ENCODE results near the gene OAS1.

Gene OAS1

GRCh38 chr12:112869778-112870177 is 37.0 kb upstream of the OAS1 start:
- TF ChIP-seq CTCF (IDR thresholded peaks at IDR 0.05) (no peak), ZFX (IDR thresholded peaks at IDR 0.05; ENCODE audit: borderline replicate concordance) (no peak)
- no peak overlapping the region for H3K27ac ChIP-seq

GRCh38 chr12:112870267-112870980 is 36.3 kb upstream of the OAS1 start:
- no peak for TF ChIP-seq CTCF (IDR thresholded peaks at IDR 0.05)
- no peak for TF ChIP-seq ZFX (IDR thresholded peaks at IDR 0.05; ENCODE audit: borderline replicate concordance)
- no peak overlapping the region for H3K27ac ChIP-seq

- no peak for TF ChIP-seq ZFX (IDR thresholded peaks at IDR 0.05; ENCODE audit: borderline replicate concordance)
- no peak for TF ChIP-seq CTCF (IDR thresholded peaks at IDR 0.05)
- no peak overlapping the region for H3K27ac ChIP-seq
Measured at GRCh38 chr12:112875608-112876007, 31.2 kb upstream of the OAS1 start.

- no peak overlapping the region for H3K27ac ChIP-seq
- TF ChIP-seq CTCF (IDR thresholded peaks at IDR 0.05) = no peak
- no peak for TF ChIP-seq ZFX (IDR thresholded peaks at IDR 0.05; ENCODE audit: borderline replicate concordance)
Measured at GRCh38 chr12:112876506-112876905, 30.3 kb upstream of the OAS1 start.

- TF ChIP-seq CTCF (IDR thresholded peaks at IDR 0.05) (no peak), ZFX (IDR thresholded peaks at IDR 0.05; ENCODE audit: borderline replicate concordance) (no peak)
- H3K27ac ChIP-seq = no peak overlapping the region
Measured at GRCh38 chr12:112877006-112877405, 29.8 kb upstream of the OAS1 start.

GRCh38 chr12:112878488-112878887 is 28.3 kb upstream of the OAS1 start:
- no peak overlapping the region for H3K27ac ChIP-seq
- TF ChIP-seq ZFX (IDR thresholded peaks at IDR 0.05; ENCODE audit: borderline replicate concordance) (no peak), CTCF (IDR thresholded peaks at IDR 0.05) (no peak)

- H3K27ac ChIP-seq = no peak overlapping the region
- TF ChIP-seq ZFX (IDR thresholded peaks at IDR 0.05; ENCODE audit: borderline replicate concordance) (no peak), CTCF (IDR thresholded peaks at IDR 0.05) (no peak)
Measured at GRCh38 chr12:112879191-112879705, 27.5 kb upstream of the OAS1 start.

Data from 22Rv1 (cell line).